Measurements from ENCODE around the gene NR3C1. TPM values are rescaled to one million over a fixed set of nuclear protein-coding genes. Genes with fewer than 3 reads are reported as not detected.
"Not testable (repeated sequence)": the region's sequence is repeated elsewhere in the genome, so short reads cannot be mapped to it uniquely, and the experiment has no call there.

Gene NR3C1
- total RNA-seq, 1 experiment from 2014 or later, result 74.7 TPM

GRCh38 chr5:143337946-143338345, 65.5 kb downstream of the NR3C1 start:
- DNase-seq (ENCODE audit: low read depth), result no peak

GRCh38 chr5:143336485-143336884, 67.0 kb downstream of the NR3C1 start:
- DNase-seq (ENCODE audit: low read depth), result no peak

DNA sequence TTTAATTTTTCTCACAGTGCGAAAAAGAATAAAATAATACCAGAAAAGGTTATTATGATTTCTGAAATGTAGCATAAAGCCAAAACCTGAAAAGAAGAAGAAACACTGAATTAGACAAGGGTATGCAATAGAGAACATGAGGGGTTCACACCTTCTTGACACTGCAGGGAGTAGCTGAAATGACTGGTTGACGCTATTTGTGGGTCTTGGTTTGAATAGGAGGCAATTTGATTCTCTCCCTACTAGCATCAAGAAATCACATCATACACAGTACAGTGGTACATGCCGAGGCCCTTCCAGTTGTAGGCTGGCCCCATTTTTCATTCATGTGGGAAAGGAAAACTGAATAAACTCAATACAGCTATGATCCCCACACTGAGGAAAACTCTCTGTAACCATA, 68.6 kb downstream of the NR3C1 start:
- no peak for DNase-seq (ENCODE audit: low read depth)

DNA sequence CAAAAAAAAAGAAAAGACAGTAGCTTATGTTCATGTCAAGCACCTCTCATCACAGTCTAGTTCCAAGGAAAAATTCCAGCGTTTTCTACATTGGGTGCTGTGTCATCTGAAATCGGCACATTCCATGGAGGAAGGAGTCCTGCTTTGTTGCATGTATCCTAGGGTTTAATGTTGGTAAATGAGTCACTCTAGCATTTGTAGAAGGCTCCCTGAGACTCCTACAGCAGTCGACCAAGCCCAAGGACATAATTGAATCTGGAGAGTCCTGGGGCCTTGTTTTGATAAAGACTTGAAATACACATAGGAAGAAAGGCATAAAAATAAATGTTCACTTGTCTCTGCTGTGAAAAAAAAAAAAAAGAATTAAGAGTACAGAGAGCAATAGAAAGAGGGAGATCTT, 69.1 kb downstream of the NR3C1 start:
- not testable (repeated sequence) for DNase-seq (ENCODE audit: low read depth)

GRCh38 chr5:143331956-143332355, 71.5 kb downstream of the NR3C1 start:
- no peak for DNase-seq (ENCODE audit: low read depth)

DNA sequence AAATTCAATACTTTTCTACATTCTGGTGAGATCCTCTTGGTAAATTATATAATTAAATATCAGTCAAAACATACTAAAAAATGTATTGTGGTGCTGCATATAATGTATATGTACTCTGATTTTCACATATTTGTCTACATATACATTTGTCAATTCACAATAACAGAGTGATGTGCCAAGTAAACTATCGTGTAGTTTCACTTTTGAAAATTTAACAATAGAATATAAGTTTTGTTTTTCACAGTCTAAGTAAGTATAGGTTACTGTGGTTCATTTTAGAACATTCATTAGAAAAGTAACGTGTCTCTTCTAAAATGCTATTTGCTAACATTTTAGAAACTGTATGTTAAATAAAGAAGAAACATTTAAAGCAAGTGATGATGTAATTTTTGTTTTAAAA, 73.6 kb downstream of the NR3C1 start:
- DNase-seq (ENCODE audit: low read depth), result no peak

- DNase-seq (ENCODE audit: low read depth), result no peak
These were observed 74.8 kb downstream of the NR3C1 start for GRCh38 chr5:143328589-143329220.

GRCh38 chr5:143325086-143325485, 78.4 kb downstream of the NR3C1 start:
- not testable (repeated sequence) for DNase-seq (ENCODE audit: low read depth)

- DNase-seq (ENCODE audit: low read depth), result not testable (repeated sequence)
These were observed 80.4 kb downstream of the NR3C1 start for GRCh38 chr5:143322931-143323630.

DNA sequence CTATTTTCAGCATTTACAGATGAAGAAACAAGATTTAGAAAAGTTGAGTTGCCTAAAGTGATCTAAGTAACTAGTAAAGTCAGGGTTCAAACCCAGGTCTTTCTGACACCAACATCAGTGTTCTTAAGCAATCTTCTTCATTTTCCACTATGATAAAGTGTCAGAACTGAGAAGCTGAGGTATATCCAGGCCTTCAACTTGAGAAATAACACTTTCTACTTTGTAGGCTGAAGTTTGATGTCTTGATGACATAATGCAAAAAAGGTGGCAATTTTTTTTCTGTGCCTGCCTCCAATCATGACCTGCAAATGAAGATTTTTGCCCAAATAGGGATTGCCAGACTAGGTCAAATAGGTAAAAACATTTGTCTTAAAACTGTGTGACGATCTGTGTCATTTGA, 81.3 kb downstream of the NR3C1 start:
- DNase-seq (ENCODE audit: low read depth), result no peak

DNA sequence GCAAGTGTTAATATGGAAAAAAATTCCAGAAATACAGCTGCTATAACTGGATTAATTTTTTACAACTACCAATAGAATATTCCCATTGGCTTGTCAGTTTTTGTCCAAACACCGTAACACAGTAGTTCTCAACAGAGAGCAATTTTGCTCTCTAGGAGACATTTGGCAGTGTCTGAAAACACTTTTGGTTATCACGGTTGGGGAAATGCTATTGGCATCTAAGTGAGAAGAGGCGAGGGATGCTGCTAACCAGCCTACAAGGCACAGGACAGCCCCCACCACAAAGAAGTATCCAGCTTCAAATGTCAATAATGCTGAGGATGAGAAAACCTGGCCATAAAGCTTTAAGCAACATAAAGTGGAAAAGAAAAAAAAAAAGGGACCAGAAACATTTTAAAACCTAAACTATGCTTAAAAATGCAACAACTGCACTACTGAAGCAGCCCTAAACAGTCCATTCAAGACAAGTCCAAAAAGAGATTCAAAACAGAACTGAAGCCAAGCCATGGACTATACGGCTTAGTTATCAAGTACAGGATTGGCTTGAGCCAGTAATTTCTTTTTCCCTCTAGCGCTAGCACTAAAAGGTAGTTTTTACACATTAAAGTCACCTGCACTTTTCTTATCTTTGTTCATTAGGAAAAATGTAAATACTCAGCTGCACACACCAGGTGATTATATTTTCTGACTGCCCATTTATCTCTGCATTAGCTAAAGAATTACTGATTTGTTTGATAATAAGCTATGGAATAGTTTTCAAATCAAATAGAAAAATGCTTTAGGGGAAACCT, 83.9 kb downstream of the NR3C1 start:
- no peak for DNase-seq (ENCODE audit: low read depth)

- DNase-seq (ENCODE audit: low read depth), result no peak
These were observed 84.7 kb downstream of the NR3C1 start for GRCh38 chr5:143318833-143319232.

DNA sequence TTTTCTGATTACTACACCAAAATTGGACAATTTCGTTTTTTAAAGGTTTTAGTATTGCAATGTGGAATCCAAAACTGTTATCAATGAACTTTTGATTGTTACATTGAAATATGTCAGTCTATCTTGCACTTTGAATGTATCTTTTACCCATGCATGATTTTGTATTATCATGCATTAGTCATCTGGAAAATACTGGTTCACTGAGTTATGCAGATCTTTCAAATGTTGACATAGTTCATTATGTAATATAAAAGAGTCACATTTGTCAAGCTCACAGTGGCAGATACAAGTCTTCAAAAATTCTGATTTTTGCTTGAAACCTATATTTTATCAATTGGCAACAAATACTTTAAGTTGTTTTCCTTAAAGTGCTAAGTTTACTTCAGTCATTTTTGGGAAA, 85.2 kb downstream of the NR3C1 start:
- no peak for DNase-seq (ENCODE audit: low read depth)

DNA sequence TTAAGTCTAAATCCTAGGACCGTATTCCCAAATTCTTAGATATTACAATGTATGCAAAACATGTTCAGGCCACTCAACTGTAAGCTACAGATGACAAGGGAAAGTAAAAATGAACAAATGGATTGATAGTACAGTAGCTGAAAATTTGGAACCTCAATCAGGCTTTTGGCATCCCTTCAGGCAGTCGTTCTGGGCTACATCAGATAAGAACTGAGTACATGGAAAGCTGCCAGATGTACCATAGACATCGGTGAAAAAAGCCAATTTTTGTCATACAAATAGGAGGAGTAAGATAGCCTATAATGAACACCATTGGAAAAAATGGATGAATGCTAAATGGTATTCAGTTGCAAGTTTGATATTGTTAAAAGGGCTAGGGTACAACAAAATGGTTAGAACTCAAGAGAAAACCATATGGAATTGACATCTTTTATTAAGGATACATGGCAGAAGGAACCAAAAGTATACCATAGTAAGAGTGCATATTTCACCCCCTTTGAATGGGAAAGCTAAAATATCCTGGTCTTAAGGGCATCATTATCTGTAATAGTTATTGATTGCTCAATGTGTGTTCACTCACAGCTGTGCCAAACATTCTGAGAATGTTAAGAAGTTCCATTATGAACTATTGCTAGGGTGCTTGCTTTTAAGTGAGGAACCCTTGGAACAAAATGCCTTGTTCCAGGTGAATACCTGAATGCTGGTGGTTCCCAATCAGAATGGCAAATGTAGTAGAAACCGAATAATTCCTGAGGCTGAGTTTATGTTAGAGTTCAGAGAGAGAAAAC, 86.4 kb downstream of the NR3C1 start:
- DNase-seq (ENCODE audit: low read depth), result no peak

- DNase-seq (ENCODE audit: low read depth), result no peak
These were observed 87.1 kb downstream of the NR3C1 start for GRCh38 chr5:143316337-143316736.

GRCh38 chr5:143315929-143316328, 87.6 kb downstream of the NR3C1 start:
- DNase-seq (ENCODE audit: low read depth), result no peak

DNA sequence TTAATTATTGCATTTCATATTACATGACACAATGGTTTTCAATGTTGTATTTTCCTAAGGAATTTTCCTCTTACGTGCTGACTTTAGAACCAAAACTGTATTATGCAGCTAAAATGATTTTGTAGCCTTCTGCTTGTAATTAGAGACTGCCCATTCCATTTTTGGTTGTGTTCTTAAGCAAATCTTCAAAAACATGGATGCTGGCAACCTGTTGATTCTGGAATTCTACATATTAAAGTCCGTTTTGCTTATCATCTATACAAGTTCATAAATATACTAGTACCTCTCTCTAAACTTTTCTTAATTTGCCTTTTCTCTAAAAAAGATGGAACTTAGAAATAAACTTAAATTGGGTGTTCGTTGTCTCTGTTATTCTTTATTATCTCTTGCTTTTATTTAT, 88.3 kb downstream of the NR3C1 start:
- DNase-seq (ENCODE audit: low read depth), result no peak

GRCh38 chr5:143314659-143315058, 88.8 kb downstream of the NR3C1 start:
- peak; percentile 63 for DNase-seq (ENCODE audit: low read depth)

DNA sequence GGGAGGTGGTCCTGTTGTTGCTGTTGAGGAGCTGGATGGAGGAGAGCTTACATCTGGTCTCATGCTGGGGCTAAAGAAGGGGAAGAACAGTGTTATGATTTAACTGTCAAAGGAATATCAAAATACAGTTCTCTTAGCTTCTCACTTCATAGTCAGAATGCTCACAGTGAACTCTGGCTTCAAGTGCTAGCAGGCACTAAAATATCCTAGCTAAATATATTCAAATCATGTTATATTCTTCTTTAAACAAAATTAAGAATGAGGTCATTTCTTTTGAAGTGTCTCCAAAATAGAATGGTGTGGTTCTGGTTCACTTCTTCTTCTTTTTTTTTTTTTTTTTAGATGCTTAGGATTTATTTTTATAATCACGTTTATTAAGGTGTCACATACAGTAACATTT, 89.4 kb downstream of the NR3C1 start:
- DNase-seq (ENCODE audit: low read depth), result no peak

- no peak for DNase-seq (ENCODE audit: low read depth)
These were observed 90.1 kb downstream of the NR3C1 start for GRCh38 chr5:143313298-143313852.

DNA sequence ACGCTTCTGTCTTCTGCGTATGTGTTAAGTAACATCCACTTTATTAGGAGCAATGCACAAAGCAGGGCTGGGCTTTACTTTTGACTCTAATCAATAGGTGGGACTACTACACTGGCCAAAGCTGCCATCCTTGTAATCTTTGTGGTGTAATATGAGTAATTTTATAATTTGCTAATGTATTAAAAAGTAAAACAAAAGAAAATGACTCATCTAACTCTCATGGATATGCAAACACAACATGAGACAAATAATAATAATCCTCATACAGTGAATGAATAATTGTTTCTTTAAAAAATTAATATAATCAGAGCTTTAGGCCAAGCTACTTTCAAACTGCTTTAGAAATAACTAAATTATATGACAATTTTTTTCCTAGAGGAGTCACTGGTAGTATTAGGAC, 90.7 kb downstream of the NR3C1 start:
- DNase-seq (ENCODE audit: low read depth), result no peak

DNA sequence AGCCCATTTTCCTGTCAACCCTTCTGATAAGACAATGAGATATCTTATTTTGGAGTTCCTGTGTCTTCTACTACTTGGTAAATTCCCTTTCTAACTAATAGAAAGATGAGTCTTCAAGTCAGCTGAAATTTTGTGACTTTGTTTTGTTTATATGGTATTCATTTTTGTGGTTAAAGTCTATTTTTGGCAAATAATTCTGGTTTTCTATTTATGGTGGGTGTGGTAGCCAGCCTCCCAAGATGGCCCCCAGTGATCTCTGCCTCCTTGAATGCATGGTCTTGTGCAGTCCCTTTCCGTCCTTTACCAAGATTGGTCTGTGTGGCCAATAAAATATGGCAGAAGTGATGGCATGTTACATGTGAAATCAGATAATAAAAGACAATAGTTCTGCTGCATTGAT, 91.5 kb downstream of the NR3C1 start:
- DNase-seq (ENCODE audit: low read depth), result no peak

Data from Daoy (cell line).